H9 (cell line): Measurements from ENCODE around the gene SRC. TPM values are rescaled to one million over a fixed set of nuclear protein-coding genes. Genes with fewer than 3 reads are reported as not detected.

Source experiments
- DNase-seq: peaks from one replicate; pipeline ENCODE4 v3.0.0-alpha.2; 2017
- H2AFZ ChIP-seq: one replicate; pipeline ENCODE4 v1.6.1; 2013; ENCODE audit warnings: mild to moderate bottlenecking, low read length, control low read depth, moderate library complexity
- H2AK5ac ChIP-seq: 2 replicates; pipeline ENCODE4 v1.6.1; 2013; ENCODE audit warnings: low read length, control low read depth, mixed read lengths; ENCODE audit not compliant: insufficient read length
- H2BK120ac ChIP-seq: one replicate; pipeline ENCODE4 v1.6.1; 2013; ENCODE audit warnings: low read depth, mild to moderate bottlenecking, low read length, control low read depth, inconsistent platforms; ENCODE audit not compliant: poor library complexity, severe bottlenecking
- H2BK12ac ChIP-seq: 2 replicates; pipeline ENCODE4 v1.6.1; 2013; ENCODE audit warnings: low read length, control low read depth, mixed read lengths, low read depth; ENCODE audit not compliant: insufficient read length
- H2BK15ac ChIP-seq: 2 replicates; pipeline ENCODE4 v1.6.1; 2013; ENCODE audit warnings: low read depth, low read length, control low read depth
- H2BK20ac ChIP-seq: one replicate; pipeline ENCODE4 v1.6.1; 2013; ENCODE audit warnings: low read depth, mild to moderate bottlenecking, low read length, control low read depth, inconsistent platforms; ENCODE audit not compliant: poor library complexity, severe bottlenecking
- H2BK5ac ChIP-seq: 2 replicates; pipeline ENCODE4 v1.6.1; 2013; ENCODE audit warnings: low read length, control low read depth, mixed read lengths; ENCODE audit not compliant: insufficient read length
- H3K14ac ChIP-seq: 2 replicates; pipeline ENCODE4 v1.6.1; 2013; ENCODE audit warnings: low read length, control low read depth; ENCODE audit not compliant: insufficient read depth
- H3K18ac ChIP-seq: 2 replicates; pipeline ENCODE4 v1.6.1; 2013; ENCODE audit warnings: low read depth, mild to moderate bottlenecking, mixed read lengths, low read length, control low read depth; ENCODE audit not compliant: insufficient read length
- H3K23ac ChIP-seq: 2 replicates; pipeline ENCODE4 v1.6.1; 2013; ENCODE audit warnings: low read length, control low read depth, mixed read lengths, low read depth; ENCODE audit not compliant: insufficient read length
- H3K23me2 ChIP-seq: 2 replicates; pipeline ENCODE4 v1.6.1; 2013; ENCODE audit warnings: low read depth, mild to moderate bottlenecking, mixed read lengths, low read length, control low read depth; ENCODE audit not compliant: insufficient read length, poor library complexity, severe bottlenecking
- H3K27ac ChIP-seq: 2 replicates; pipeline ENCODE4 v1.5.1; 2013; ENCODE audit warnings: low read length, control low read depth, mixed read lengths, low read depth; ENCODE audit not compliant: insufficient read length
- H3K27me3 ChIP-seq: 2 replicates; pipeline ENCODE4 v1.6.1; 2013; ENCODE audit warnings: low read length, control low read depth, inconsistent platforms; ENCODE audit not compliant: insufficient read depth
- H3K4ac ChIP-seq: 2 replicates; pipeline ENCODE4 v1.6.1; 2013; ENCODE audit warnings: low read depth, mild to moderate bottlenecking, control low read depth, inconsistent platforms, low read length, moderate library complexity
- H3K4me1 ChIP-seq: 2 replicates; pipeline ENCODE4 v1.6.1; 2013; ENCODE audit warnings: low read length, control low read depth, inconsistent platforms; ENCODE audit not compliant: insufficient read depth
- H3K4me2 ChIP-seq: 2 replicates; pipeline ENCODE4 v1.6.1; 2013; ENCODE audit warnings: low read length, control low read depth, mixed read lengths; ENCODE audit not compliant: insufficient read length, insufficient read depth
- H3K56ac ChIP-seq: 2 replicates; pipeline ENCODE4 v1.6.1; 2013; ENCODE audit warnings: low read depth, mild to moderate bottlenecking, mixed read lengths, low read length, control low read depth; ENCODE audit not compliant: insufficient read length
- H3K79me1 ChIP-seq: 2 replicates; pipeline ENCODE4 v1.6.1; 2013; ENCODE audit warnings: low read depth, mild to moderate bottlenecking, moderate library complexity, low read length, control low read depth, inconsistent platforms; ENCODE audit not compliant: insufficient read depth, poor library complexity, severe bottlenecking
- H3K79me2 ChIP-seq: 2 replicates; pipeline ENCODE4 v1.6.1; 2013; ENCODE audit warnings: low read length, control low read depth, inconsistent platforms; ENCODE audit not compliant: insufficient read depth
- H3K9ac ChIP-seq: 2 replicates; pipeline ENCODE4 v1.6.1; 2013; ENCODE audit warnings: low read length, control low read depth, mixed read lengths; ENCODE audit not compliant: insufficient read length; ENCODE audit errors: extremely low read depth
- H3K9me3 ChIP-seq: one replicate; pipeline ENCODE4 v1.6.1; 2013; ENCODE audit warnings: low read depth, low read length, inconsistent platforms; ENCODE audit not compliant: control insufficient read depth
- H3T11ph ChIP-seq: one replicate; pipeline ENCODE4 v1.6.1; 2013; ENCODE audit warnings: mild to moderate bottlenecking, low read length, control low read depth, inconsistent platforms
- H4K20me1 ChIP-seq: one replicate; pipeline ENCODE4 v1.6.1; 2013; ENCODE audit not compliant: control insufficient read depth, insufficient read length, insufficient read depth
- H4K5ac ChIP-seq: 2 replicates; pipeline ENCODE4 v1.6.1; 2013; ENCODE audit warnings: low read depth, mild to moderate bottlenecking, mixed read lengths, low read length, control low read depth; ENCODE audit not compliant: insufficient read length
- H4K8ac ChIP-seq: replicated peaks from 2 replicates; pipeline ENCODE4 v1.6.1; 2013; ENCODE audit warnings: low read length, control low read depth, mixed read lengths, low read depth; ENCODE audit not compliant: insufficient read length
- H4K91ac ChIP-seq: 2 replicates; pipeline ENCODE4 v1.6.1; 2013; ENCODE audit warnings: low read depth, mild to moderate bottlenecking, moderate library complexity, mixed read lengths, low read length, control low read depth; ENCODE audit not compliant: insufficient read length
- H3K27ac Mint-ChIP-seq, 3 experiments: 2 replicates in 2 of 3; 3 replicates in 1 of 3; pipeline ENCODE4 v1.8.0; 2020 to 2021; ENCODE audit warnings: mixed read lengths in 3 of 3, mild to moderate bottlenecking in 1 of 3, moderate library complexity in 1 of 3
- H3K27me3 Mint-ChIP-seq: 2 replicates; pipeline ENCODE4 v1.8.0; 2021; ENCODE audit warnings: low read depth, mild to moderate bottlenecking, moderate library complexity, mixed read lengths
- H3K36me3 Mint-ChIP-seq, 3 experiments: 2 replicates in 2 of 3; 3 replicates in 1 of 3; pipeline ENCODE4 v1.8.0; 2020 to 2021; ENCODE audit warnings: low read depth in 3 of 3, mixed read lengths in 3 of 3; ENCODE audit not compliant: insufficient read depth in 1 of 3
- H3K4me1 Mint-ChIP-seq, 2 experiments: 2 replicates each; pipeline ENCODE4 v1.8.0; 2020; ENCODE audit warnings: mixed read lengths in 2 of 2
- H3K4me3 Mint-ChIP-seq, 2 experiments: 2 replicates in 1 of 2; 3 replicates in 1 of 2; pipeline ENCODE4 v1.8.0; 2020 to 2021; ENCODE audit warnings: mild to moderate bottlenecking in 2 of 2, mixed read lengths in 2 of 2, moderate library complexity in 1 of 2
- H3K9me3 Mint-ChIP-seq, 2 experiments: 2 replicates in 1 of 2; 3 replicates in 1 of 2; pipeline ENCODE4 v1.8.0; 2020; ENCODE audit warnings: mild to moderate bottlenecking in 2 of 2, mixed read lengths in 2 of 2, moderate library complexity in 1 of 2
- WGBS: extraction: QIAGEN DNeasy Blood & Tissue Kit; methylation state at CpG from one replicate; pipeline ENCODE4 v1.1.7; 2013; ENCODE audit warnings: missing lambda C conversion rate, low lambda C conversion rate, mixed read lengths; ENCODE audit not compliant: insufficient read length; ENCODE audit errors: extremely low coverage; 5-methylcytosine and 5-hydroxymethylcytosine counted together
- total RNA-seq: library from RNA; stranded (reverse); gene quantifications from 2 replicates; pipeline ENCODE4 v1.2.1, GENCODE V29; 2021
- TF ChIP-seq, protein P1 (sequence below): fragments of 200-600 bp; sonication (generic); conservative IDR thresholded peaks from 3 replicates; pipeline ENCODE4 v1.8.0; 2021; ENCODE audit warnings: antibody characterized with exemption, mild to moderate bottlenecking

SRC gene
- total RNA-seq, 1 experiment from 2014 or later: 44.5 TPM

DNA sequence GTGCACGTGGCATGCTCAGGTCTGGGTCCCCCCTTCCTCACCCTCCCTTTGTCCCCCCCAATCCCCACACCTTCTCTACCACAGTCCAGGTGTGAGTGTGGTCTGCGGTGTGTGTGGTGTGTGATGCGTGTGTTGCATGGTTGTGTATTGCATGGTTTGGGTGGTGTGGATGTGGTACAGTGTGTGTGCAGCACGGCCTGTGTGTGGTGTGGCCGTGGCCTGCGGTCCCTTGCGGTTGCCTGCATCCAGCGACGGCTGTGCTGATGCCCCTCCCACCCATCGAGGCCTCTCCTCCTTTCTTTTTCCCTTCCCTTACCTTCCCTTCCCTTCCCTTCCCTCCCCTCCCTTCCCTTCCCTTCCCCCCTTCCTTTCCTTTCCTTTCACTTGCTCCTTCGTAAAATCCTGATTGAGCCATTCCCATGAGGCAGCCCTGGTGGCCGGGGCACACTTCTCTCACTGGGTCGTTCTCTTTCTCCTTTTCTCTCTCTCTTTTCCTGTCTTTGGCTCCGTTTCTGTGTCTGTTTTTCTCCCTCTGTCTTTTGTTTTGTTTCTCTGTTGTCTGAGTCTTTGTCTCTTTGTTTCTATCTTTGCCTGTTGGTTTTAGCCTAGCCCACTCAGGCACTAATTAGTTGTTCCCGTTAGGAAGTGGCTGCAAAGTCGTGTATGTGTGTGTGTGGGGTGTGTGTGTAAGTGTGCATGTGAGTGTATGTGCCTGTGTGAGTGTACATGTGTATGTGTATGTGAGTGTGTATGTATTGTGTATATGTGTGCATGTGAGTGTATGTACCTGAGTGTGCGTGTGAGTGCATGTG, 65.7 kb downstream of the SRC start:
- H3K27ac ChIP-seq: no peak overlapping the region
- H3K4me2 ChIP-seq: peak overlapping the region; percentile 21
- H3K23me2 ChIP-seq: no peaks in the 10 kb centered on the region
- Mint-ChIP-seq H3K9me3 (no peaks in the 10 kb centered on the region; a peak in 1 of 5 replicates), H3K27me3 (peaks cover 38% of the 10 kb centered on the region), H3K4me3 (no peak overlapping the region), H3K27ac (no peak overlapping the region), H3K36me3 (no peaks in the 10 kb centered on the region), H3K4me1 (peaks cover 33 to 37% of the 10 kb centered on the region in 2 experiments)
- H3K4me1 ChIP-seq: peaks cover 18% of the 10 kb centered on the region; the same call in 1 of the 2 replicates
- H3K79me1 ChIP-seq: no peaks in the 10 kb centered on the region
- H2BK20ac ChIP-seq: no peak overlapping the region
- no peak overlapping the region for H2AFZ ChIP-seq
- no peak overlapping the region for H2BK12ac ChIP-seq
- no peak overlapping the region for H4K8ac ChIP-seq
- H3T11ph ChIP-seq: no peak overlapping the region
- TF ChIP-seq, protein P1, sequence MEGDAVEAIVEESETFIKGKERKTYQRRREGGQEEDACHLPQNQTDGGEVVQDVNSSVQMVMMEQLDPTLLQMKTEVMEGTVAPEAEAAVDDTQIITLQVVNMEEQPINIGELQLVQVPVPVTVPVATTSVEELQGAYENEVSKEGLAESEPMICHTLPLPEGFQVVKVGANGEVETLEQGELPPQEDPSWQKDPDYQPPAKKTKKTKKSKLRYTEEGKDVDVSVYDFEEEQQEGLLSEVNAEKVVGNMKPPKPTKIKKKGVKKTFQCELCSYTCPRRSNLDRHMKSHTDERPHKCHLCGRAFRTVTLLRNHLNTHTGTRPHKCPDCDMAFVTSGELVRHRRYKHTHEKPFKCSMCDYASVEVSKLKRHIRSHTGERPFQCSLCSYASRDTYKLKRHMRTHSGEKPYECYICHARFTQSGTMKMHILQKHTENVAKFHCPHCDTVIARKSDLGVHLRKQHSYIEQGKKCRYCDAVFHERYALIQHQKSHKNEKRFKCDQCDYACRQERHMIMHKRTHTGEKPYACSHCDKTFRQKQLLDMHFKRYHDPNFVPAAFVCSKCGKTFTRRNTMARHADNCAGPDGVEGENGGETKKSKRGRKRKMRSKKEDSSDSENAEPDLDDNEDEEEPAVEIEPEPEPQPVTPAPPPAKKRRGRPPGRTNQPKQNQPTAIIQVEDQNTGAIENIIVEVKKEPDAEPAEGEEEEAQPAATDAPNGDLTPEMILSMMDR: no peak
- no peak overlapping the region for H3K4ac ChIP-seq
- peak overlapping the region; percentile 9 for H4K5ac ChIP-seq
- H3K9me3 ChIP-seq: no peaks in the 10 kb centered on the region
- H3K14ac ChIP-seq: no peak overlapping the region; the same call in 1 of the 2 replicates
- no peak overlapping the region for H2BK120ac ChIP-seq
- H2BK5ac ChIP-seq: no peak overlapping the region
- no peak overlapping the region for H3K9ac ChIP-seq
- H4K20me1 ChIP-seq: no peaks in the 10 kb centered on the region
- no peak overlapping the region for H3K56ac ChIP-seq
- H2AK5ac ChIP-seq: no peak overlapping the region
- H2BK15ac ChIP-seq: no peak overlapping the region
- no peak overlapping the region for H4K91ac ChIP-seq
- WGBS: no CpG with 5 or more reads among the region's 17 CpGs
- H3K18ac ChIP-seq: peak overlapping the region; percentile 43
- H3K79me2 ChIP-seq: no peaks in the 10 kb centered on the region
- H3K23ac ChIP-seq: no peak overlapping the region
- DNase-seq: no peak
- H3K27me3 ChIP-seq: no peaks in the 10 kb centered on the region; the same call in 1 of the 2 replicates
